Keratinocyte (primary cell): ENCODE data around the gene LY9.
"Not testable (repeated sequence)": the region's sequence is repeated elsewhere in the genome, so short reads cannot be mapped to it uniquely, and the experiment has no call there.

Experiments
- EZH2 ChIP-seq: IDR thresholded peaks from one replicate; pipeline ENCODE4 v1.6.1; 2012; ENCODE audit warnings: inconsistent platforms, mild to moderate bottlenecking, low read length, moderate library complexity
- TF ChIP-seq, protein P1 (sequence below), 3 experiments: IDR thresholded peaks in 1 of 3; conservative IDR thresholded peaks in 1 of 3; optimal IDR thresholded peaks in 1 of 3; 2 replicates in 2 of 3; 3 replicates in 1 of 3; pipeline versions ENCODE3 to v1.5.1; 2011; ENCODE audit warnings: low read length in 3 of 3, mild to moderate bottlenecking in 3 of 3, moderate library complexity in 2 of 3, control low read depth in 1 of 3, inconsistent platforms in 1 of 3; ENCODE audit not compliant: insufficient read depth in 2 of 3; ENCODE audit errors: extremely low read depth in 1 of 3

DNA sequence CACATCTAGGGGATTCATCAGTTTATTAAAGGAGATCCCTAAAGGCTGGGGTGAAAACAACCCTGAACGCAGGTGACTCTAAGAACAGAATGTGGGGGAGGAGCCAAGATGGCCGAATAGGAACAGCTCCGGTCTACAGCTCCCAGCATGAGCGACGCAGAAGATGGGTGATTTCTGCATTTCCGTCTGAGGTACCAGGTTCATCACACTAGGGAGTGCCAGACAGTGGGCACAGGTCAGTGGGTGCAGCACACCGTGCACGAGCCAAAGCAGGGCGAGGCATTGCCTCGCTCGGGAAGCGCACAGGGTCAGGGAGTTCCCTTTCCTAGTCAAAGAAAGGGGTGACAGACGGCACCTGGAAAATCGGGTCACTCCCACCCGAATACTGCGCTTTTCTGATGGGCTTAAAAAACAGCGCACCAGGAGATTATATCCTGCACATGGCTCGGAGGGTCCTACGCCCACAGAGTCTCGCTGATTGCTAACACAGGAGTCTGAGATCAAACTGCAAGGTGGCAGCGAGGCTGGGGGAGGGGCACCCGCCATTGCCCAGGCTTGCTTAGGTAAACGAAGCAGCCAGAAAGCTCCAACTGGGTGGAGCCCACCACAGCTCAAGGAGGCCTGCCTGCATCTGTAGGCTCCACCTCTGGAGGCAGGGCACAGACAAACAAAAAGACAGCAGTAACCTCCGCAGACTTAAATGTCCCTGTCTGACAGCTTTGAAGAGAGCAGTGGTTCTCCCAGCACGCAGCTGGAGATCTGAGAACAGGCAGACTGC, 12.8 kb upstream of the LY9 start:
- TF ChIP-seq, protein P1, sequence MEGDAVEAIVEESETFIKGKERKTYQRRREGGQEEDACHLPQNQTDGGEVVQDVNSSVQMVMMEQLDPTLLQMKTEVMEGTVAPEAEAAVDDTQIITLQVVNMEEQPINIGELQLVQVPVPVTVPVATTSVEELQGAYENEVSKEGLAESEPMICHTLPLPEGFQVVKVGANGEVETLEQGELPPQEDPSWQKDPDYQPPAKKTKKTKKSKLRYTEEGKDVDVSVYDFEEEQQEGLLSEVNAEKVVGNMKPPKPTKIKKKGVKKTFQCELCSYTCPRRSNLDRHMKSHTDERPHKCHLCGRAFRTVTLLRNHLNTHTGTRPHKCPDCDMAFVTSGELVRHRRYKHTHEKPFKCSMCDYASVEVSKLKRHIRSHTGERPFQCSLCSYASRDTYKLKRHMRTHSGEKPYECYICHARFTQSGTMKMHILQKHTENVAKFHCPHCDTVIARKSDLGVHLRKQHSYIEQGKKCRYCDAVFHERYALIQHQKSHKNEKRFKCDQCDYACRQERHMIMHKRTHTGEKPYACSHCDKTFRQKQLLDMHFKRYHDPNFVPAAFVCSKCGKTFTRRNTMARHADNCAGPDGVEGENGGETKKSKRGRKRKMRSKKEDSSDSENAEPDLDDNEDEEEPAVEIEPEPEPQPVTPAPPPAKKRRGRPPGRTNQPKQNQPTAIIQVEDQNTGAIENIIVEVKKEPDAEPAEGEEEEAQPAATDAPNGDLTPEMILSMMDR (optimal IDR thresholded peaks at IDR 0.05 in 1 of 3, IDR thresholded peaks at IDR 0.05 in 1 of 3, conservative IDR thresholded peaks at IDR 0.05 in 1 of 3; ENCODE audit: extremely low read depth in 1 of 3, insufficient read depth in 2 of 3, low read length in 3 of 3): not testable (repeated sequence)
- not testable (repeated sequence) for TF ChIP-seq EZH2
